ENCODE measurements around the gene JUNB.
"Not testable (repeated sequence)": the region's sequence is repeated elsewhere in the genome, so short reads cannot be mapped to it uniquely, and the experiment has no call there.

Gene JUNB

DNA sequence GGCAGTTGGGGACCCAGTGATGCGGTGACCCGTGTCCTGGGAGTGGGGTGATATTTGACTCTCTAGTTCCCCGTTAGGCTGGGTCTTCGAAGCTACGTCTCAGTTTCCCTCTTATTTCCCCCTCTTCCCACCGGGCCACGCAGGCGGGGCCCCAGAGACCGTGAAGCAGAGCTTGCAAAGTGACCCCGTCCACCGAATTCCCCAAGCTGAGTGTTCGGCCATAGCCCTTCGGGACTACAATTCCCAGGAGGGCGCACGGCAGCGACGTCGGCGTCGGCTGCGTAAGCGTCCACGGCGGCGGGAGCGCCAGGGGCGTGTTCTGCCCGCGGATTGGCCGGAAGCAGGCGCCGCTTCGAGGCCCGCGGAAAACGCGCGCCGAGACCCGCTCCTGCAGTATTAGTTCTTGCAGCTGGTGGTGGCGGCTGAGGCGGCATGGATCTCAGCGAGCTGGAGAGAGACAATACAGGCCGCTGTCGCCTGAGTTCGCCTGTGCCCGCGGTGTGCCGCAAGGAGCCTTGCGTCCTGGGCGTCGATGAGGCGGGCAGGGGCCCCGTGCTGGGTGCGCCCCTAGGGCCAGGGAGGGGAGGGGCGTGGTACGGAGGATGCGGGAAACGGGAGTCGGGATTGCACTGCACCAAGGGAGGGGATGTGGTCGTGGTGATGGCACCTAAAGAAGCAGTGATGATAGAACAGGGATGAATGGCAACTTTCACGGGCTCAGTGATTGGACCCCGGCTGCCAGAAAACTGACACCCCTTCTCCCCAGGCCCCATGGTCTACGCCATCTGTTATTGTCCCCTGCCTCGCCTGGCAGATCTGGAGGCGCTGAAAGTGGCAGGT is 15.2 kb downstream of the JUNB start, which contains the start of gene RNASEH2A:
RNASEH2A (plus strand) TSS at position 343 of the 840 bp plus-strand sequence; CDS start at position 433, 90 bp downstream.
- DNase-seq = peak; percentile 96

DNA sequence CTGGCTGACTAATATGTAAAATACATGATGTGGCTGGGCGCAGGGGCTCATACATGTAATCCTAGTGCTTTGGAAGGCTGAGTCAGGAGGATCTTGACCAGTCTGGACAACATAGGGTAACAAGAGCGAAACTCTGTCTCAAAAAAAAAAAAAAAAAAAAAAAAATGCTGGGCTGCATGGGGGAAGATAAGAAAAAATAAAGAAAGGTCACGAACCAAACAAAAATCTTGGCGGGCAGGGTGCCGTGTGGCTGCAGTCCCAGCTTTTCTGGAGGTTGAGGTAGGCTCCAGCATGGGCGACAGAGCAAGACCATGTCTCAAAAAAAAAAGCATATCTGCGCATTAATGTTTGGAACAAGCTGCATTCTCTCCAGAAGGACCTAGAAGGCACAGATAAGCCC is 23.8 kb downstream of the JUNB start:
- DNase-seq = no peak

DNA sequence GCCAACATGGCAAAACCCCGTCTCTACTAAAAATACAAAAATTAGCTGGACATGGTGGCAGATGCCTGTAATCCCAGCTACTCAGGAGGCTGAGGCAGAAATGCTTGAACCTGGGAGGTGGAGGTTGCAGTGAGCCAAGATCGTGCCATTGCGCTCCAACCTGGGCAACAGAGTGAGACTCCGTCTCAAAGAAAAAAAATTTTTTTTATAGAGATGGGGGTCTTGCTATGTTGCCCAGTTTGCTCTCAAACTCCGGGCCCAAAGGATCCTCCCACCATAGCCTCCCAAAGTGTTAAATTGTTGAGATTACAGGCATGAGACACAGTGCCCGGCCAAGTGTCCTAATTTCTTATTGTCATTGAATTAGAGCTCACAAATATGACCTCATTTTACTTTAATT is 25.9 kb downstream of the JUNB start:
- DNase-seq = not testable (repeated sequence)

DNA sequence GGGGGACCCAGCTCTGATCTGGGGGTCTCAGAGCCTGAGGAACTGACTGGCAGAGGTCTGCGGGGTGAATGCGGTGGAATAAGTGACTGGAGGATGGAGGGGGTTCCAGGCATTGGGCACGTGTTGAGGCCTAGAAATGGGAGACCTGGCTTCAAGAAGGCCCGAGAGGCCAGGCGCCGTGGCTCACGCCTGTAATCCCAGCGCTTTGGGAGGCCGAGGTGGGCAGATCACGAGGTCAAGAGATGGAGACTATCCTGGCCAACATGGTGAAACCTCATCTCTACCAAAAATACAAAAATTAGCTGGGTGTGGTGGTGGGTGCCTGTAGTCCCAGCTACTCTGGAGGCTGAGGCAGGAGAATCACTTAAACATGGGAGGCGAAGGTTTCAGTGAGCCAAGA is 26.5 kb downstream of the JUNB start:
- DNase-seq = not testable (repeated sequence)

DNA sequence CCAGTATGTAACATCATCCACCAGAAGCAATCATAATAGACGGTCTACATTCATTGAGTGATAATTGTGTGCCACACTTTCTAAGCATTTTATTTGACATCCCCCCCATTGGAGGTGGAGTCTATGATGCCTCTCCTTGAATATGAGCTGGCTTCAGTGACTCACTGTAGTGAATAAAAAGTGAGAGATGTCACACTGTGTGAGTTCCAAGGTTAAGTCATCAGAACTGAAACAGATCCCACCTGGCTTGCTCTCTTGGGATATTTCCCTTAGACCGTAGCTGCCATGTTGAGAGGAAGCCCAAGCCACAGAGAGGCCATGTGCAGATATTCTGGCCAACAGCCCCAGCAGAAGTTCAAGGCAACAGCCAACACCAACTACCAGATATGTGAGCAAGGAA is 30.5 kb downstream of the JUNB start:
- DNase-seq = no peak

DNA sequence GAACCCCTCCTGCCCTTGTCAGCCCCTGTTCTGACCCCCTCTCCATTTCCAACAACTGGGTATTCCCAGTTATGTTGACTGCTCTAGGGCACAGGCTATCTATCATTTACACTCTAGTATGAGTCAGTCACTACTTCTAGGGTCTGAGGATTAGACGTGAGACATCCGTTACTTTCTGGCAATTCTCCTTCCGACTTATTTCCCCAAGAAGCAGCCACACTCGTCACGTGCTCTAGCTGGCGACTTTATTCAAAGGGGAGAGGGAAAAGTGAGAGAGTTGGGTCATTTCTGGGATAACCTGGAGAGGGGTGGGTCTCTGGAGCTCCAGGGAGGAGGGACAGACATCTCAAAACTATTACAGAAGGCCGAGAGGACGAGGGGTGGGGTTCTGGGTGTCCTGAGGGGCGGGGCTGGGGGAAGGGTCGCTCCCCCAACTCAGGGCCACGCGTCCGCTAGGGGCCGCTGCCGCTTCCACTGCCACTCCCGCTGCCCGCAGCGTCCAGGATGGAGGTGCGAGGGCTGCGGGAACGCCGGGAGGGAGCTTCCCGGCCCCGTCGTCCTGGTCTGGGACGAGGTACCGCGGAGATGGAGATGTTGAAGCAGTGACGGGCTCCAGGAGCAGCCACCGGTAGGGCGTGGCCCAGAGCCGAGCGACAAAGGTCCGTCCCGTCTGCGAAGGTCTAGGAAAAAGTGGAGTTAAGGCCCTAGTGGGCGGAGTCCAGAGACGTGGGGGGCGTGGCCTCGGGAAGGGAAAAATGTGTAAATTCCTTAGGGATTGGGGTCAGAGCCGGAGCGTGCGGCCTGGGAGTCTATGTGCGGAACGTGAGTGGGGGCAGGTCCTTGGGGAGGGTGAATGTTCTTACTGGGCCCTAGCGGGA is 34.2 kb downstream of the JUNB start:
- peak; percentile 65 for DNase-seq

DNA sequence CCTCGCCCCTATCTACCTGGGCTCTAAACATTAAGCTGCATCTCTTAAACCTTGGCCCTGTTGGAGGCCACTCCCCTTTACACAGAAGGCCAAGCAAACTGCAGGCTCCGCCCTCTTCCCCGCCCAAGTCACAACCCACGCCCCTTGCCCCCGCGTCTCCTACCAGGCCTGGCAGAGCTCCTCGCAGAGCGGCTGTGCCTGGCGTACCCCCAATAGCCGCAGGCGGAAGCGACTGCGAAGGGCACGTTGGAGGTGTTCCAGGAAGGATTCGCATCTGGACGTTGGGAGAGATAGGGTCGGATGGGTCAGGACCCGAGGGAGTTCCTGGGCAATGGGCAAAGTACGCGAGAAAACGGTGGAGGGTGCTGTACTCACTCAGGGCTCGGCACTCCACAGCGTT is 37.2 kb downstream of the JUNB start:
- DNase-seq = peak; percentile 90

DNA sequence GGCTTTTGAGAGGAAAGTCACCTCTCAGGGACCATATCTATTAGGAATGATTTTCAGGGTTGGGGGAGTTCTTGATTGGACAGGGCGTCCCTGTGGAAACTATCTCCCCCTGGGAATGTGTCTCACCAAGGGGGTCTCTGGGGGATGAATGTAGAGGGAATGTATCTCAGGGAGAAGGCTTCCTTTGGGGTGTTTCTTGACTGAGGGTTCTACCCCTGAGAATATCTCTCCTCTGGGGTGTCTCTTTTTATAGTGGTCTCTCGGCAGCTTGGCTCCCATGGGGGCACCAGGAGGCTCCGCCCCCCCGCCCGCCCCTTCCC is 42.1 kb downstream of the JUNB start:
- DNase-seq = no peak

DNA sequence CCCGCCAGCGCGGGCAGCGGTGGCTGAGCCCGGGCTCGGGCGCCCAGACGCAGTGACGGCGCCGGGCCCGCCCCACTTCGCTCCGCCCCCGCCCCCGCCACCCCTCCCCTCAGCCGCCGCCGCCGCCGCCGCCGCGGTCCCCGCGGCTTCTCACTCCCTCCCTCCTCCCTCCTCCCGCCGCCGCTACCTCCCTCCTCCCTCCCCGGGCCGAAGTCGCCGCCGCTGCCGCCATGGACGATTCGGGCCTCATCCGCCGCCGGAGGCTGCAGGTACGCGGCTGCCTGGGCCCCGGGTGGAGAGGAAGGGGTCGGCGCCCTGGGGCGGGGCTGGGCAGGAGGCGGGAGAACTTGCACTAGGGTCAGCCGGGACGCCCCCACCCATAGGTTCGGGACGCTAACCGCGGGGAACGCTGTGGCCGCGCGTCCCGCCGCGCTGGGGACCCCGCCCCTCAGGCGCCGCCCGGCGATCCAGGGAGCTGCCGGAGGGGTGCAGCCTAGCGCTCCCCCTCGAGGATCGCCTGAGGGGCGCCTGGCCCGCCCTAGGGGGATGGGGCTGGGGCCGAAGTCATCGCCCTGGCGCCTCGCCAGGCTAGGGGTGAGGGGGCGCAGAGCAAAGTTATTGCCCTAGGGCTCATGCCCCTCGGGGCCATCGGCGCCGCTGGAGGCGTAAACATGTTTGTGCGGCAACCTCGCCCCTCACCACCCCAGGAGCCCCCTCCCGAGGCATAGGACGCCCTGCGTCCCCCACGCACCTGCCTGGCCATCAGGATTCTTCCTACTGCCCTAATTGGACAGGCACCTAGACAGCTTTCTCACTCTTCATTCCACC is 42.7 kb downstream of the JUNB start:
- DNase-seq = peak; percentile 58

DNA sequence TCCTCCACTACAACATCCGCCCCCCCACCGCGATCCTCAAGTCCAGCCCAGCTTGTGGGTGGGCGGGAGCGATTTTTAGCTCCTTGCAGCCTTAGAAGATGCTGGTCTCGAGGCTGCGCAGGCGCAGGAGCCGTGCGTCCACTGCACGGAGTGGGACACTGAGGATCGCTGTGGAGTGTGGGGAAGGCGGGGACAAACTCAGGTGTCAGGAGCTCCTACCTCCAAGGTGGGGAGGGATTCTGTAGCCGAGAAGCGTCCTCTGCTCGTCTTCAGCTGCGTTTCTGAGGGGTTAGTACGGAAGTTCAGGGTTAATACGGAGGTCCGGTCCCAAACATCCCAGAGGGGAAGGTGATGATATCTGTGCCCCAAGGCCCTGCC is 43.3 kb downstream of the JUNB start, which contains the start of gene RTBDN:
RTBDN (minus strand) TSS at position 14 of the 378 bp plus-strand sequence. CDS start 4,600 bp downstream, outside the sequence.
- no peak for DNase-seq

DNA sequence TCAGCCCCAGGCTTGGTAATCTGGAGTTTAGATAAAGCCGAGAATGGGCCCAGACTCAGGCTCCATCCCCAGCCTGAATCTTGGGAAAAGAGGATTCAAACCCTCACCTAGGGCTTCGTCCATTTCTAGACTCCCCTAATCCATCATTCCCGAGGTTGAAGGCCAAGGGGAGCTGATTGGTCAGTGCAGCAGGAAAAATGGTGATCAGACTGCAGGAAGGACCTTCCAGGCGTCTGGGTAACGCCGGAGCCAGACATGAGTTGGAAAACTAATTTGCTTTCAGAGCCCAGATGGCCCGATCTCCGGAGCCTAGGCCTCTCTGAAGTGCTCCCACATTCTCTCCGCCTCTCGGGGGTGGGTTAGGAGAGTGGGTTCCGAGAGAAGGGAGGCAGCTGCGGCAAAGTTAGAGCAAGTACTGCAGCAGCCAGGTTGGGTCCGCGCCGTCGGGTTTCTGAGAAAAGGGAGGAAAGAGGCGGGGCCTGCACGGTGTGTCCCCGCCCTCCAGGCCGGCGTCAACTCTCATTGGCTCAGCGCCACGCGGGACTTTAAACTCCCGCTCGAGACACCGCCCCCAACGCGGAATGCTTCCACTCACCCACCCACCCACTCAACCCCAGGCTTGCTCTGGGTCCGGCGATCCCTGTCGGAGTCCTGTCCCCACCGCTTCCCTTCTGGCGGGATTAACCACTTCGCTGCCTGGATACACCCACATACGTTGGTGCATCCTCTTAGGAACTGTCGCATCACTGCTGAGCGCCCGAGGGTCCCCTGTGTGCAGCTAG is 43.9 kb downstream of the JUNB start:
- peak; percentile 61 for DNase-seq

DNA sequence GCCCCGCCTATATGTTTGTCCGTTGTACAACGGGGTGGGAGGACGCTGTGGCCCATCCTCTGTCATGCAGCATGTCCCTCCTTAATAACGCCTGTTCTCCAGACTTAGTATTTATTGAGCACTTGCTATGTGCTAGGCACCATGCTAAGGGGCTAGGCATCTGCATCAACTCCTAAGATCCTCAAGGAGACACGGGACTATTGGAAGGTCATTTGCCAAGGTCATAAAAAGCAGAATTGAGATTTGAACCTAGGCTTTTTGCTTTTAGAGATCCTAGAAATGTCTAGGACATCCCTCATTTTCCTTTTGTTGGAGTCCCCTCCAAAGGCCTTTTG is 45.2 kb downstream of the JUNB start:
- no peak for DNase-seq

DNA sequence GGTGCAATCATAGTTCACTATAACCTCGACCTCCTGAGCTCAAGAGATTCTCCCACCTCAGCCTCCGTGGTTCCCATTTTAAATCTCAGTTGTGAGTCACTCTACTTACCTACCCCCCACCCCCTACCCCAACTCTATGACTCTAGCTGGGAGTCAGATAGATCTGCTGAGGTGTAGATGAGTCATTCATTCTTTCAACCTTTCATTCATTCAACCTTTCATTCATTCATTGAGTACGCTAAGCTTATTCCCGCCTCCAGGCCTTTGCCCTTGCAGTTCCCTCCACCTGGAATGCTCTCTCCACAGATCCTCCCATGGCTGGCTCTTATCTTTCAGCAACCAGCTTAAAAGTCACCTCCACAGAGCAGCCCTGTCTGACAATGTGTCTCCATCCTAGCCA is 45.9 kb downstream of the JUNB start:
- DNase-seq = no peak

DNA sequence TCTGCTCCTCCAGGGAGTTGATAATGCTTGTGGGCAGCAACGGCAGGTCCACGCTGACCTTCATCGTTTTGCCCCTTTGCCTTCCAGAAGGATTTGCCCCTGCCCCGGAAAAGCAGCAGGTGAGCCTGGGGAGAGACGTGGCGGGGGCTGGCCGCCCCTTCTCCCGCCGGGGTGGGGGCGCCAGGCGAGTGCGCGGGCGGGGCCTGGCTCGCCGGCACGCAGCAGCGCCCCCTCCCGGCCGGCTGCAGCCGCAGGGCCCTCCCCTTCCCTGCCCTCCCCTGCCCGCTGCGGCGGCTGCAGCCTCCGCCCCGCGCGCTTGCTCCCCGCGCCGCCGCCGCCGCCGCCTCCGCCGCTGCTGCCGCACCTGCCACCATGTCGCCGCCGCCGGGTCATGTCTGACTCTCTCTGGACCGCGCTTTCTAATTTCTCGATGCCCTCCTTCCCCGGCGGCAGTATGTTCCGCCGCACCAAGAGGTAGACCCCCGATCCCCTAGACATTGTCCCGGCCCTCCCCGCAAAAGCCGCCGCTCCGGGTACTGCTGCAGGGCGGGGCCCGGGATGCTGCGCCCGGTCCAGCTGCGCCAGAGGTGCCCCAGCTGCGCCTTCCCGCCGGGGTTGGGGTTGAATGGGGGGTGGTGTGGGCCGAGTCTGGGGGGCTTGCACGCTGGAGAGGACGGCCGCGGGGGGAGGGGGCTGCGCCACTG is 47.0 kb downstream of the JUNB start, which contains the start of gene MAST1:
MAST1 (plus strand) TSS at position 334 of the 704 bp plus-strand sequence; CDS start at position 392, 58 bp downstream.
- DNase-seq = peak; percentile 79

DNA sequence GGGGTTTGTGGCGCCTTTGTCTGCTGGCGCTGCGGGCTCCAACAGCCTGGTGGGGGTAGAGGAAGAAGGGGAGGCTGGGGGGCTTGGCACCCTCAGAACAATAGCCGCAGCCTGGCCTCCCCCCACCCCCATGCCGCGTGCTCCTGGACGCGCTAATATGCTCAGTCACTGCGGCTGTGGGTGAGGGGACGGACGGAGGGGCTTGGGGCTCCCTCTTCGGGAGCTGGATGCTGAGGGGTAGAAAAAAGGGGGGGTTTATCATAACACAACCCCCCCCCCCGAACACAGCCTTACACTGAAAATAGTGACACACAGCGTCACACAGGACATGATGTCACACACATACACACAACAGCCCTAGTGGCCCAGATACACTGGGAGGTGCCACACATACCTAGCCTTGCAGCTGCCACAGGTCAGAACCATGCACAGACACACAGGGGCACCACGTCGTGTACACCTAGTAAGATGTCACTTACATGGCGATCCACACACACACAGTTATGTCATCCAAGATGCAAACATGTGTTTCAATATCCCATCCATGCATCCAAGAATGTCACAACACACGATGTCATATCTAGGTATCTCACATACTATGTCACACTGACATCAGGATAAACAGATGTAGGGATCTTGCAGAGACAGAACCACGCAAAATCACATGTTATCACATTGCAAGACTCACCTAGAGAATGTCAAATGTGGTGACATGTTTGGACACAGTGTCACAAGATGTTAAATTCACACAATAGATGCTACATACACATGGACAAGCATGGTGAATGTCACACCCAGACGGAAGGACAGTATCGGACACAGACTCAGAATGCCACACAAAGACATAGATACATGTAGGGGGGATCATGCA is 47.8 kb downstream of the JUNB start:
- DNase-seq = peak; percentile 45

DNA sequence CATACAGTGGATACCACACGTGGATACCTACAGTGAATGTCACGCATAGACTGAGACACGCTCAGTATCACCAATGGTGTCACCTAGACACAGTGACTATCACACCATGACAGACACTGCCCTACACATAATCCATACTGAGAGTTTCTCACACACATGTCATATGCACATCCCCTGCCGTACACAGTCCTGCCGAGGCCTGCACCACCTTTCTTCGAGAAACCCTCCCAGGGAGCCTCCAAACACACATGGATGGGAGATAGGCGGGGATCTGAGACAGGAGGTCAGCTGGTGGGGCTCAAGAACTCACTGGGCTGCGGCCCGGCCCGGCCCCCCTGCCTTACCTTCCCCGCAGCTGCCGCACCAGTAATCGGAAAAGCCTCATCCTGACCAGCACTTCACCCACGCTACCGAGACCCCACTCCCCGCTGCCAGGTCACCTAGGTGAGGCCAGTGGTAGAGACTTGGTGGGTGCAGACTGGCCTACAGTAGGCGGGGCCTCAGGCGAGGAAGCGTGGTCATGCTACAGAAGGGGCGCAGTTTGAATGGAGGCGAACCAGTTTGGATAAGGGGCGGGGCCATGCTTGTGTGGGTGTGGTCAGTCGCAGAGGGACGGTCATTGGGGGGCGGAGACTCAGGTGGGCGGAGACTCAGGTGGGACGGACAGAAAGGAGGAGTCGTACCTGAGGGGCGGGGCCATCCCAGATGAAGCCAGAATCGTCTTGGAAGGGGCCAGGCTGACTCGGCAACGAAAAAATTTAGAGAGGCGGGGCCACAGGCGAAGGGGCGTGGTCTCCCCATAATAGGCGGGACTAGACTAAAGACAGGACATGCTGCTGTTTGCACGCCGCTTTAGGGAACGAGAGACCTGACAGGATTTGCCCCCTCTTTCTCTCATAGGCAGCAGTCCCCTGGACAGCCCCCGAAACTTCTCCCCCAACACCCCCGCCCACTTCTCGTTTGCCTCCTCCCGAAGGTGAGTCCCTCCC is 49.1 kb downstream of the JUNB start:
- DNase-seq = peak; percentile 93

DNA sequence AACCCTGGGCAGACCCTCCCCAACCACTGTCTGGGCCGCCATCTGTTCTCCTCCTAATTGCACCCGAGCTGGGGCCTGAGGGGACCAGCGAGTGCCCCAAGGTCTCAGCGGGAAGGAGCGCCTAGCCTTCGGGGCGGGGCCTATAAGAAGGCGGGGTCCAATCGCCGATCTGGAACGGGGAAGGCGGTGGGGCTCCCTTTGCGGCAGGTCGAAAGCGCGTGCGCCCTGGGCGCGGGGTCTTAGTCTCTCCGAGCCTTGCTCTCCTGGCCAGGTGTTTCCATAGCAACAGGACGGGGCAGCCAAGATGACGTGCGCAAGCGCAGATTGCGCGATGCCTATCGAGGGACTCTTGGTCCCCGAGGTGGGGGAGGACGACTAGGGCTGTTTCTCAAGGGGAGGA is 49.8 kb downstream of the JUNB start:
- peak; percentile 72 for DNase-seq

DNA sequence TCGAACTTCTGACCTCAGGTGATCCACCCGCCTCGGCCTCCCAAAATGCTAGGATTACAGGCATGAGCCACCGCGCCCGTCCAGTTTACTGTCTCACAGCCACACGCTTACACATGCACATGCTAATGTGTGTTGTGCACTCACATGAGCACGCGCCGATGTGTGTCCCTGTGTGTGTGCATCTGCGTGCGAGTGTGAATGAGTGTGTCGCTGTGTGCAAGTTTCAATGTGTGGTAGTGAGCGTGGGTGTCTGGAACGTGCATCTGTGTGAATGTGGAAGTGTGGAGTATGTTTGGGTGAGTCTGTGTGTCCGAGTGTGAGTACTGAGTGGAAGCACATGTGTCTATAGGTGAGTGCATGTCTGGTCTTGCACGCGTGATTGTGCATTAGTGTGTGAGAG is 51.2 kb downstream of the JUNB start:
- DNase-seq = no peak
